ENCODE data around the gene KIF26A.
"Not testable (repeated sequence)": the region's sequence is repeated elsewhere in the genome, so short reads cannot be mapped to it uniquely, and the experiment has no call there.

KIF26A gene

GRCh38 chr14:104196461-104197140 lies 58.2 kb downstream of the KIF26A start:
- no peak for FAIRE-seq

- no peak for FAIRE-seq
Measured at GRCh38 chr14:104197449-104198247, 59.3 kb downstream of the KIF26A start.

- FAIRE-seq, result no peak
Measured at GRCh38 chr14:104199266-104199895, 61.0 kb downstream of the KIF26A start.

GRCh38 chr14:104200106-104200505 lies 61.7 kb downstream of the KIF26A start:
- FAIRE-seq, result no peak

- no peak for FAIRE-seq
Measured at GRCh38 chr14:104200591-104200990, 62.2 kb downstream of the KIF26A start.

- FAIRE-seq, result no peak
Measured at GRCh38 chr14:104201063-104201462, 62.7 kb downstream of the KIF26A start.

GRCh38 chr14:104201496-104201895 lies 63.1 kb downstream of the KIF26A start:
- FAIRE-seq, result no peak

GRCh38 chr14:104202259-104203070 lies 64.1 kb downstream of the KIF26A start:
- FAIRE-seq, result no peak

- FAIRE-seq, result no peak
Measured at GRCh38 chr14:104203071-104203425, 64.7 kb downstream of the KIF26A start.

- no peak for FAIRE-seq
Measured at GRCh38 chr14:104204660-104205149, 66.3 kb downstream of the KIF26A start.

- no peak for FAIRE-seq
Measured at GRCh38 chr14:104205781-104206180, 67.4 kb downstream of the KIF26A start.

GRCh38 chr14:104206281-104206904 lies 68.0 kb downstream of the KIF26A start:
- FAIRE-seq, result no peak

GRCh38 chr14:104207142-104208014 lies 69.0 kb downstream of the KIF26A start:
- FAIRE-seq, result no peak

GRCh38 chr14:104208015-104208295 lies 69.6 kb downstream of the KIF26A start:
- not testable (repeated sequence) for FAIRE-seq

- not testable (repeated sequence) for FAIRE-seq
Measured at GRCh38 chr14:104208331-104208730, 69.9 kb downstream of the KIF26A start.

GRCh38 chr14:104209071-104209470 lies 70.7 kb downstream of the KIF26A start:
- FAIRE-seq, result not testable (repeated sequence)

GRCh38 chr14:104209985-104210816 lies 71.8 kb downstream of the KIF26A start:
- no peak for FAIRE-seq

- no peak for FAIRE-seq
Measured at GRCh38 chr14:104210817-104211195, 72.4 kb downstream of the KIF26A start.

GRCh38 chr14:104211215-104211614 lies 72.8 kb downstream of the KIF26A start:
- no peak for FAIRE-seq

GRCh38 chr14:104211741-104212140 lies 73.4 kb downstream of the KIF26A start:
- FAIRE-seq, result no peak

All from islet of Langerhans (tissue), 1 donor.